ENCODE measurements around the gene CDK5. TPM values are rescaled to one million over a fixed set of nuclear protein-coding genes. Genes with fewer than 3 reads are reported as not detected.

The CDK5 gene
- total and polyA plus RNA-seq, 9 of the 15 experiments (the other 6 are each of a cell fraction or from before 2014, with no cell fraction given) = 3.2 to 38.0 (median 27.5) TPM

DNA sequence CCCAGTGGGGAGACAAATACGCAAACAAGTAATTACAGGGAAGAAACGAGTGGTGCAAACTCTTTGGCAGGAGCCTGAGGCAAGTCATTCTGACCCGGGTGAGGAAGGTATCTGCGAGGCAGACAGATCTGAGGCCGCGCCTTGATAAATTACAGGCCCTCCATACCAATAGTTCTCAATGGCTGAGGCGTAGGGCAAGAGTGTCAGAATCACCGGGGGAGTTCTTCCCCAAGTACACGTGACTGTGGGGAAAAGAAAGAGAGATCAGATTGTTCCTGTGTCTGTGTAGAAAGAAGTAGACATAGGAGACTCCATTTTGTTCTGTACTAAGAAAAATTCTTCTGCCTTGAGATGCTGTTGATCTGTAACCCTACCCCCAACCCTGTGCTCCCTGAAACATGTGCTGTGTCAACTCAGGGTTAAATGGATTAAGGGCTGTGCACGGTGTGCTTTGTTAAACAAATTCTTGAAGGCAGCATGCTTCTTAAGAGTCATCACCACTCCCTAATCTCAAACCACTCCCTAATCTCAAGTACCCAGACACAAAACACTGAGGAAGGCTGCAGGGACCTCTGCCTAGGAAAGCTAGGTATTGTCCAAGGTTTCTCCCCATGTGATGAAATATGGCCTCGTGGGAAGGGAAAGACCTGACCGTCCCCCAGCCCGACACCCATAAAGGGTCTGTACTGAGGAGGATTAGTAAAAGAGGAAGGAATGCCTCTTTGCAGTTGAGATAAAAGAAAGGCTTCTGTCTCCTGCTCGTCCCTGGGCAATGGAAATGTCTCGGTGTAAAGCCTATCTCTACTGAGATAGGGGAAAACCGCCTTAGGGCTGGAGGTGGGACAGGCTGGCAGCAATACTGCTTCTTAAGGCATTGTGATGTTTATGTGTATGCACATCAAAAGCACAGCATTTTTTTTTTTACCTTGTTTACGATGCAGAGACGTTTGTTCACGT is 30.6 kb downstream of the CDK5 start (continued):
- TF ChIP-seq, protein P1, sequence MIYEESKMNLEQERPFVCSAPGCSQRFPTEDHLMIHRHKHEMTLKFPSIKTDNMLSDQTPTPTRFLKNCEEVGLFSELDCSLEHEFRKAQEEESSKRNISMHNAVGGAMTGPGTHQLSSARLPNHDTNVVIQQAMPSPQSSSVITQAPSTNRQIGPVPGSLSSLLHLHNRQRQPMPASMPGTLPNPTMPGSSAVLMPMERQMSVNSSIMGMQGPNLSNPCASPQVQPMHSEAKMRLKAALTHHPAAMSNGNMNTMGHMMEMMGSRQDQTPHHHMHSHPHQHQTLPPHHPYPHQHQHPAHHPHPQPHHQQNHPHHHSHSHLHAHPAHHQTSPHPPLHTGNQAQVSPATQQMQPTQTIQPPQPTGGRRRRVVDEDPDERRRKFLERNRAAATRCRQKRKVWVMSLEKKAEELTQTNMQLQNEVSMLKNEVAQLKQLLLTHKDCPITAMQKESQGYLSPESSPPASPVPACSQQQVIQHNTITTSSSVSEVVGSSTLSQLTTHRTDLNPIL (CRISPR knock-in tag; IDR thresholded peaks at IDR 0.05) = peak; percentile 85; the same call in 1 of the 2 replicates
- TF ChIP-seq GATAD2A (IDR thresholded peaks at IDR 0.05) (peak; percentile 94), MAZ (CRISPR knock-in tag; conservative IDR thresholded peaks at IDR 0.05 in 1 of 2, IDR thresholded peaks at IDR 0.05 in 1 of 2) (peak in 1 of 2 experiments; percentile 80; a peak in 2 of 4 replicates), FOXK2 (conservative IDR thresholded peaks at IDR 0.05 in 1 of 2, IDR thresholded peaks at IDR 0.05 in 1 of 2; ENCODE audit: low read depth in 2 of 2) (peak; percentile 70 to 74), MYC (IDR thresholded peaks at IDR 0.05; ENCODE audit: low read depth, low read length) (peak; percentile 45; the same call in 1 of the 2 replicates), MYC (CRISPR knock-in tag; IDR thresholded peaks at IDR 0.05; ENCODE audit: borderline replicate concordance, low read depth) (peak; percentile 92; the same call in 1 of the 2 replicates), OTX1 (CRISPR knock-in tag; IDR thresholded peaks at IDR 0.05) (0 out of 2 replicates have a peak, but pooled peaks have one; percentile 75), KDM2B (CRISPR knock-in tag; IDR thresholded peaks at IDR 0.05) (0 out of 2 replicates have a peak, but pooled peaks have one; percentile 48), MXI1 (IDR thresholded peaks at IDR 0.05; ENCODE audit: low read depth, low read length) (peak; percentile 69), CHD1 (IDR thresholded peaks at IDR 0.05; ENCODE audit: low read length) (peak; percentile 56), IFI16 (CRISPR knock-in tag; IDR thresholded peaks at IDR 0.05) (peak; percentile 89; the same call in 1 of the 2 replicates), NCOR1 (IDR thresholded peaks at IDR 0.05) (peak; percentile 84), PHB2 (IDR thresholded peaks at IDR 0.05; ENCODE audit: low read depth) (0 out of 2 replicates have a peak, but pooled peaks have one; percentile 8), MAFF (IDR thresholded peaks at IDR 0.05; ENCODE audit: low read length) (peak; percentile 7; the same call in 1 of the 2 replicates), MEF2D (tag; conservative IDR thresholded peaks at IDR 0.05; ENCODE audit: low read depth) (peak; percentile 94), ZNF766 (CRISPR knock-in tag; conservative IDR thresholded peaks at IDR 0.05) (peak; percentile 93), TBL1XR1 (IDR thresholded peaks at IDR 0.05; ENCODE audit: low read length in 2 of 2) (peak; percentile 3 to 13; a peak in 2 of 4 replicates)
- TF ChIP-seq, protein P2, sequence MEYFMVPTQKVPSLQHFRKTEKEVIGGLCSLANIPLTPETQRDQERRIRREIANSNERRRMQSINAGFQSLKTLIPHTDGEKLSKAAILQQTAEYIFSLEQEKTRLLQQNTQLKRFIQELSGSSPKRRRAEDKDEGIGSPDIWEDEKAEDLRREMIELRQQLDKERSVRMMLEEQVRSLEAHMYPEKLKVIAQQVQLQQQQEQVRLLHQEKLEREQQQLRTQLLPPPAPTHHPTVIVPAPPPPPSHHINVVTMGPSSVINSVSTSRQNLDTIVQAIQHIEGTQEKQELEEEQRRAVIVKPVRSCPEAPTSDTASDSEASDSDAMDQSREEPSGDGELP (CRISPR knock-in tag; IDR thresholded peaks at IDR 0.05; ENCODE audit: borderline replicate concordance) = 0 out of 2 replicates have a peak, but pooled peaks have one; percentile 22
- TF ChIP-seq, protein P3, sequence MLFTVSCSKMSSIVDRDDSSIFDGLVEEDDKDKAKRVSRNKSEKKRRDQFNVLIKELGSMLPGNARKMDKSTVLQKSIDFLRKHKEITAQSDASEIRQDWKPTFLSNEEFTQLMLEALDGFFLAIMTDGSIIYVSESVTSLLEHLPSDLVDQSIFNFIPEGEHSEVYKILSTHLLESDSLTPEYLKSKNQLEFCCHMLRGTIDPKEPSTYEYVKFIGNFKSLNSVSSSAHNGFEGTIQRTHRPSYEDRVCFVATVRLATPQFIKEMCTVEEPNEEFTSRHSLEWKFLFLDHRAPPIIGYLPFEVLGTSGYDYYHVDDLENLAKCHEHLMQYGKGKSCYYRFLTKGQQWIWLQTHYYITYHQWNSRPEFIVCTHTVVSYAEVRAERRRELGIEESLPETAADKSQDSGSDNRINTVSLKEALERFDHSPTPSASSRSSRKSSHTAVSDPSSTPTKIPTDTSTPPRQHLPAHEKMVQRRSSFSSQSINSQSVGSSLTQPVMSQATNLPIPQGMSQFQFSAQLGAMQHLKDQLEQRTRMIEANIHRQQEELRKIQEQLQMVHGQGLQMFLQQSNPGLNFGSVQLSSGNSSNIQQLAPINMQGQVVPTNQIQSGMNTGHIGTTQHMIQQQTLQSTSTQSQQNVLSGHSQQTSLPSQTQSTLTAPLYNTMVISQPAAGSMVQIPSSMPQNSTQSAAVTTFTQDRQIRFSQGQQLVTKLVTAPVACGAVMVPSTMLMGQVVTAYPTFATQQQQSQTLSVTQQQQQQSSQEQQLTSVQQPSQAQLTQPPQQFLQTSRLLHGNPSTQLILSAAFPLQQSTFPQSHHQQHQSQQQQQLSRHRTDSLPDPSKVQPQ (CRISPR knock-in tag; IDR thresholded peaks at IDR 0.05; ENCODE audit: borderline replicate concordance) = peak; percentile 92; the same call in 1 of the 2 replicates
- TF ChIP-seq, protein P4, sequence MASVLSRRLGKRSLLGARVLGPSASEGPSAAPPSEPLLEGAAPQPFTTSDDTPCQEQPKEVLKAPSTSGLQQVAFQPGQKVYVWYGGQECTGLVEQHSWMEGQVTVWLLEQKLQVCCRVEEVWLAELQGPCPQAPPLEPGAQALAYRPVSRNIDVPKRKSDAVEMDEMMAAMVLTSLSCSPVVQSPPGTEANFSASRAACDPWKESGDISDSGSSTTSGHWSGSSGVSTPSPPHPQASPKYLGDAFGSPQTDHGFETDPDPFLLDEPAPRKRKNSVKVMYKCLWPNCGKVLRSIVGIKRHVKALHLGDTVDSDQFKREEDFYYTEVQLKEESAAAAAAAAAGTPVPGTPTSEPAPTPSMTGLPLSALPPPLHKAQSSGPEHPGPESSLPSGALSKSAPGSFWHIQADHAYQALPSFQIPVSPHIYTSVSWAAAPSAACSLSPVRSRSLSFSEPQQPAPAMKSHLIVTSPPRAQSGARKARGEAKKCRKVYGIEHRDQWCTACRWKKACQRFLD (CRISPR knock-in tag; IDR thresholded peaks at IDR 0.05) = peak; percentile 99

Measured in K562 (cell line).